A549 (cell line): ENCODE data around the gene SMU1.
"Not testable (repeated sequence)": the region's sequence is repeated elsewhere in the genome, so short reads cannot be mapped to it uniquely, and the experiment has no call there.

Experiments used
- CBX2 ChIP-seq: fragments of 200-600 bp; sonication (generic); IDR thresholded peaks from 2 replicates; pipeline ENCODE4 v1.6.1; 2016; ENCODE audit warnings: low read depth, mild to moderate bottlenecking, borderline replicate concordance
- ELK1 ChIP-seq: fragments of 150-350 bp; IDR thresholded peaks from 2 replicates; pipeline ENCODE4 v1.6.1; 2014; ENCODE audit warnings: low read depth, mild to moderate bottlenecking, low read length
- MAFK ChIP-seq: fragments of 450-650 bp; IDR thresholded peaks from 2 replicates; pipeline ENCODE4 v1.6.1; 2014; ENCODE audit not compliant: partially characterized antibody
- MYC ChIP-seq: IDR thresholded peaks from 2 replicates; pipeline ENCODE4 v1.6.1; 2012; ENCODE audit warnings: mild to moderate bottlenecking, inconsistent platforms, low read length, improper control_type of control experiment, borderline replicate concordance
- NR3C1 ChIP-seq: fragments of >200 bp; sonication (Bioruptor Twin); formaldehyde crosslinking; IDR thresholded peaks from 3 replicates; pipeline ENCODE4 v1.6.1; 2017
- POLR2A ChIP-seq: IDR thresholded peaks from 2 replicates; pipeline ENCODE4 v1.6.1; 2012; ENCODE audit warnings: mild to moderate bottlenecking, low read length
- RAD21 ChIP-seq, 2 experiments: fragments of >200 bp in 1 of 2; sonication (Bioruptor Twin) in 1 of 2; formaldehyde crosslinking in 1 of 2; IDR thresholded peaks in 1 of 2; conservative IDR thresholded peaks in 1 of 2; 2 replicates in 1 of 2; 3 replicates in 1 of 2; pipeline ENCODE4 v1.6.1; 2012 to 2018; ENCODE audit warnings: inconsistent platforms in 1 of 2
- RFX5 ChIP-seq: fragments of 450-650 bp; IDR thresholded peaks from 2 replicates; pipeline ENCODE4 v1.7.1; 2014; ENCODE audit warnings: antibody characterized with exemption, mild to moderate bottlenecking, moderate library complexity
- SMC3 ChIP-seq: fragments of >200 bp; sonication (Bioruptor Twin); formaldehyde crosslinking; IDR thresholded peaks from 3 replicates; pipeline ENCODE4 v1.6.1; 2018; ENCODE audit warnings: inconsistent platforms
- SREBF2 ChIP-seq: fragments of 450-650 bp; IDR thresholded peaks from 2 replicates; pipeline ENCODE4 v1.6.1; 2014; ENCODE audit warnings: mild to moderate bottlenecking, moderate library complexity
- ZNF302 ChIP-seq: fragments of 250-450 bp; sonication (Bioruptor Pico); IDR thresholded peaks from 2 replicates; pipeline ENCODE4 v1.9.0; 2021; ENCODE audit warnings: inconsistent platforms, mild to moderate bottlenecking, moderate library complexity
- TF ChIP-seq, protein P1 (sequence below): fragments of >200 bp; sonication (Bioruptor Twin); formaldehyde crosslinking; IDR thresholded peaks from 3 replicates; pipeline ENCODE4 v1.5.1; 2016
- TF ChIP-seq, protein P2 (sequence below): IDR thresholded peaks from 2 replicates; pipeline ENCODE4 v1.6.1; 2012

- not testable (repeated sequence) for TF ChIP-seq NR3C1; POLR2A; MYC; ZNF302 (CRISPR knock-in tag); RAD21 (conservative IDR thresholded peaks at IDR 0.05 in 1 of 2, IDR thresholded peaks at IDR 0.05 in 1 of 2); SMC3; CBX2; MAFK; SREBF2; ELK1; RFX5
- TF ChIP-seq, protein P1, sequence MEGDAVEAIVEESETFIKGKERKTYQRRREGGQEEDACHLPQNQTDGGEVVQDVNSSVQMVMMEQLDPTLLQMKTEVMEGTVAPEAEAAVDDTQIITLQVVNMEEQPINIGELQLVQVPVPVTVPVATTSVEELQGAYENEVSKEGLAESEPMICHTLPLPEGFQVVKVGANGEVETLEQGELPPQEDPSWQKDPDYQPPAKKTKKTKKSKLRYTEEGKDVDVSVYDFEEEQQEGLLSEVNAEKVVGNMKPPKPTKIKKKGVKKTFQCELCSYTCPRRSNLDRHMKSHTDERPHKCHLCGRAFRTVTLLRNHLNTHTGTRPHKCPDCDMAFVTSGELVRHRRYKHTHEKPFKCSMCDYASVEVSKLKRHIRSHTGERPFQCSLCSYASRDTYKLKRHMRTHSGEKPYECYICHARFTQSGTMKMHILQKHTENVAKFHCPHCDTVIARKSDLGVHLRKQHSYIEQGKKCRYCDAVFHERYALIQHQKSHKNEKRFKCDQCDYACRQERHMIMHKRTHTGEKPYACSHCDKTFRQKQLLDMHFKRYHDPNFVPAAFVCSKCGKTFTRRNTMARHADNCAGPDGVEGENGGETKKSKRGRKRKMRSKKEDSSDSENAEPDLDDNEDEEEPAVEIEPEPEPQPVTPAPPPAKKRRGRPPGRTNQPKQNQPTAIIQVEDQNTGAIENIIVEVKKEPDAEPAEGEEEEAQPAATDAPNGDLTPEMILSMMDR, result not testable (repeated sequence)
- TF ChIP-seq, protein P2, sequence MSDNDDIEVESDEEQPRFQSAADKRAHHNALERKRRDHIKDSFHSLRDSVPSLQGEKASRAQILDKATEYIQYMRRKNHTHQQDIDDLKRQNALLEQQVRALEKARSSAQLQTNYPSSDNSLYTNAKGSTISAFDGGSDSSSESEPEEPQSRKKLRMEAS, result not testable (repeated sequence)
These were observed 9.2 kb upstream of the SMU1 start for GRCh38 chr9:33085672-33086071.
